Measurements from ENCODE around the gene GAS2.

The GAS2 gene

DNA sequence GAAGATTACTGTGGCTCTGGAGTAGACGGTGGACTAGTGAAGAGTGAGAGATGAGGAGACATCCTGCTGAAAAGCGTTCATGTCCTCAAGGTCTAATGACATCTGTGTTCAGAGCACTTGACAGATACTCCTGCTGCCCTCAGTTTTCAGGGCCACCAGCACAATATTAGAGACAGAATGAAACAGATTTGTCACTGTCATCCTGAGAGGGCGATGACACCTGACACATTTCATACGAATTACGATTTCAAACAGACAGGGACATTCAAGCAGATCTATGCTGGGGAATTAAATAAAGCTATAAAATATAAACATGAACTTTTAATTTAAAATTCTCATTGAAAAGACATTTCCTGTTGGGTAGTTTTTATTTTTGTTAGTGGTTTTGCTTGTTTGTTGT lies 134.1 kb downstream of the GAS2 start:
- Histone ChIP-seq H3K27me3 (ENCODE audit: low read length) (no peaks in the 10 kb centered on the region), H3K79me2 (ENCODE audit: insufficient read depth, low read length) (no peaks in the 10 kb centered on the region), H3K9me2 (replicated peaks; ENCODE audit: insufficient read depth, low read length) (no peaks in the 10 kb centered on the region), H3K9me3 (ENCODE audit: insufficient read depth, low read length) (no peaks in the 10 kb centered on the region), H3K36me3 (ENCODE audit: low read length) (no peaks in the 10 kb centered on the region), H3F3A (ENCODE audit: insufficient read depth) (no peaks in the 10 kb centered on the region), H4K20me1 (ENCODE audit: low read depth, low read length) (no peaks in the 10 kb centered on the region), H3K4me3 (ENCODE audit: insufficient read depth, low read length, poor library complexity, severe bottlenecking) (no peak overlapping the region), H3K27ac (ENCODE audit: low read depth, low read length) (no peak overlapping the region), H3K9ac (ENCODE audit: low read length) (no peak overlapping the region), H2AFZ (ENCODE audit: low read depth, low read length, severe bottlenecking) (no peak overlapping the region), H3K4me2 (ENCODE audit: low read depth, low read length, poor library complexity, severe bottlenecking) (no peak overlapping the region)
- TF ChIP-seq EZH2phosphoT487 (conservative IDR thresholded peaks at IDR 0.05; ENCODE audit: low read length) (no peak), CTCF (IDR thresholded peaks at IDR 0.05; ENCODE audit: insufficient read depth, low read length, poor library complexity, severe bottlenecking) (no peak)

DNA sequence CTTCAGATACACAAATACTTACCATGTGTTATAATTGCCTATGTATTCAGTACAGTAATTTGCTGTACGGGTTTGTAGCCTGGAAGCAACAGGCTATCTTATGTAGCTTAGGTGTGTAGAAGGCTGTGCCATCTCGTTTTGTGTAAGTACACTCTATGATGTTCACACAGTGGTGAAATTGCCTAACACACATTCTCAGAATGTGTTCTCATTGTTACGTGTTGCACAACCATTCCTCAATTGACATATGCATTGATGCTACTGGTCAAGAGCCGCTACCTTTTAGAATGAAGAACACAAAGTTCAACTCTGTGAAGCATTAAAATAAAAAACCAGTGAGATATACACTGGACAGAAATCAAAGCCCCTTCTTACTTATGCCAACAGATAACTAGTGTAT lies 136.4 kb downstream of the GAS2 start:
- no peak for TF ChIP-seq EZH2phosphoT487 (conservative IDR thresholded peaks at IDR 0.05; ENCODE audit: low read length)
- TF ChIP-seq CTCF (IDR thresholded peaks at IDR 0.05; ENCODE audit: insufficient read depth, low read length, poor library complexity, severe bottlenecking) = no peak
- Histone ChIP-seq H3K9me3 (ENCODE audit: insufficient read depth, low read length) (no peaks in the 10 kb centered on the region), H4K20me1 (ENCODE audit: low read depth, low read length) (no peaks in the 10 kb centered on the region), H3K36me3 (ENCODE audit: low read length) (no peaks in the 10 kb centered on the region), H3K27ac (ENCODE audit: low read depth, low read length) (no peak overlapping the region), H3K9ac (ENCODE audit: low read length) (no peak overlapping the region), H3K79me2 (ENCODE audit: insufficient read depth, low read length) (no peaks in the 10 kb centered on the region), H3K9me2 (replicated peaks; ENCODE audit: insufficient read depth, low read length) (no peaks in the 10 kb centered on the region), H3K27me3 (ENCODE audit: low read length) (no peaks in the 10 kb centered on the region), H2AFZ (ENCODE audit: low read depth, low read length, severe bottlenecking) (no peak overlapping the region), H3F3A (ENCODE audit: insufficient read depth) (no peaks in the 10 kb centered on the region), H3K4me2 (ENCODE audit: low read depth, low read length, poor library complexity, severe bottlenecking) (no peak overlapping the region), H3K4me3 (ENCODE audit: insufficient read depth, low read length, poor library complexity, severe bottlenecking) (no peak overlapping the region)

- Histone ChIP-seq H3K4me3 (ENCODE audit: insufficient read depth, low read length, poor library complexity, severe bottlenecking) (no peak overlapping the region), H3K27me3 (ENCODE audit: low read length) (no peaks in the 10 kb centered on the region), H3K9ac (ENCODE audit: low read length) (no peak overlapping the region), H3K4me2 (ENCODE audit: low read depth, low read length, poor library complexity, severe bottlenecking) (no peak overlapping the region), H3K27ac (ENCODE audit: low read depth, low read length) (no peak overlapping the region), H3F3A (ENCODE audit: insufficient read depth) (no peaks in the 10 kb centered on the region), H3K36me3 (ENCODE audit: low read length) (no peaks in the 10 kb centered on the region), H3K9me3 (ENCODE audit: insufficient read depth, low read length) (peaks cover 5% of the 10 kb centered on the region; the same call in 1 of the 2 replicates), H4K20me1 (ENCODE audit: low read depth, low read length) (no peaks in the 10 kb centered on the region), H2AFZ (ENCODE audit: low read depth, low read length, severe bottlenecking) (no peak overlapping the region), H3K9me2 (replicated peaks; ENCODE audit: insufficient read depth, low read length) (no peaks in the 10 kb centered on the region), H3K79me2 (ENCODE audit: insufficient read depth, low read length) (no peaks in the 10 kb centered on the region)
- TF ChIP-seq CTCF (IDR thresholded peaks at IDR 0.05; ENCODE audit: insufficient read depth, low read length, poor library complexity, severe bottlenecking) = no peak
- no peak for TF ChIP-seq EZH2phosphoT487 (conservative IDR thresholded peaks at IDR 0.05; ENCODE audit: low read length)
Observed at GRCh38 chr11:22807391-22807790, 141.0 kb downstream of the GAS2 start.
